Activated CD8-positive, alpha-beta memory T cell treated with anti-CD3 and anti-CD28 coated beads, Interleukin-2, amount 50 U/mL, for 48 hours (primary cell): ENCODE results near the gene PLA2G15.

Experiments
- DNase-seq: peaks from one replicate; pipeline ENCODE4 v3.0.0-alpha.2; 2020

The PLA2G15 gene

DNA sequence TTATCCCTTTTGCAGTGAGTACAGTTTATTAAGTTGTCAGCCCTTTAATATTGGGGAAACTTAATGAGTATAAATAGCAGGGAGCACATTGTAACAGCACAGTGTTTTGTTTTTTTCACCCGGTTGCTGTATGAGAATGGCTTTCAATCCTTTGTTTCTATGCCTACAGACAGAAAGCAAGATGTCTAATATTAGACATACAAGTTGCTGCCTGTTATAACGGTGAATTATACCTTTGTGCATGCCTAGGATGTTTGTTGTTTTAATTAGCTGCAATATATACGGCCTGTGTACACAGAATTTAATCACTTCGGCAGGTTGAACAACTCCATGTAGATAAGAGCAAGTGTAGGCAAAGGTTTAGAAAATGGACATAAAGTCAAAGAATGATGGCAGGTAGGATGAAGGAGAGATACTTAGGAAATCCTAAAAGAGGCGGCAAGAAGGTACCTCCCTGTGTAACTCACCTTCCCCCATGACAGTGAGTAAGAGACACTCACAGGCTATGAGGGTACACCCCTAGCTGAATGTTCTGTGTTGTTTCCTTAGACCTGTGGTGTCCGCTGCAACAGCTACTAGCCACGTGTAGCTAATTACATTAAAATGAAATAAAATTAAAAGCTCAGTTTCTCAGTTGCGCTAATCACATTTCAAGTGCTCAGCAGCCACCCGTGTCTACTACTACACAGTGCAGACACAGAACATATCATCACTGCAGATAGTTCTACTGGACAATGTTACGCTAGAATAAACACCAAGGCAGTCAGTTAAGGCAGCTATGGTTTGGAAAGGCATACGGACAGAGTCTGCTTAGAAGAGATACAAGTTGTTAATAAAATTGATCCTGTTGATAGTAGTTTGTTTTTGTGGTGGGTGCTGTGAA is 54.6 kb downstream of the PLA2G15 start:
- no peak for DNase-seq

GRCh38 chr16:68300734-68301459 is 55.7 kb downstream of the PLA2G15 start:
- no peak for DNase-seq

- no peak for DNase-seq
These were observed 61.5 kb downstream of the PLA2G15 start for GRCh38 chr16:68306633-68307032.

GRCh38 chr16:68309799-68310198 is 64.6 kb downstream of the PLA2G15 start:
- no peak for DNase-seq

DNA sequence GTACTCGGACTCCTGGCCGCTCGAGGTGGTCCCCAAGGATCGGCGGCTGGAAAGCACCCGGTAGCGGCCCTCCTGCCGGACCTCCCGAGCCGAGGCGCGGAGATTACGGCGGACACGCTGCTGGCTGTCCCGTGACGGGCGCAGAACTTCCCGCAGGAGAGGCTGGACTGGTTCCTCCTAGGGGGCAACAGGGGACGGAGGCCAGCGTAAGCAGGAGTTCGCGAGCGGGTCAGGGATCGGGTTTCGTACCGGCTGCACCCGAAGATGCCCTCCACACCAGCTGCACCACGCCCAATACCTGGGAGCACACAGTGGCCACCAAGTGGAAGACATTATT is 65.2 kb downstream of the PLA2G15 start:
- peak; percentile 61 for DNase-seq
